Measurements from ENCODE around the gene BTBD9.

BTBD9 gene

GRCh38 chr6:38552121-38552520 lies 87.6 kb downstream of the BTBD9 start:
- DNase-seq = no peak

GRCh38 chr6:38549795-38550194 lies 89.9 kb downstream of the BTBD9 start:
- DNase-seq = no peak

- DNase-seq = no peak
Observed at GRCh38 chr6:38549180-38549579, 90.5 kb downstream of the BTBD9 start.

GRCh38 chr6:38543022-38543421 lies 96.7 kb downstream of the BTBD9 start:
- no peak for DNase-seq

- DNase-seq = no peak
Observed at GRCh38 chr6:38542031-38542430, 97.7 kb downstream of the BTBD9 start.

- DNase-seq = no peak
Observed at GRCh38 chr6:38533064-38533463, 106.7 kb downstream of the BTBD9 start.

GRCh38 chr6:38531134-38531533 lies 108.6 kb downstream of the BTBD9 start:
- no peak for DNase-seq

GRCh38 chr6:38528196-38528965 lies 111.3 kb downstream of the BTBD9 start:
- no peak for DNase-seq

GRCh38 chr6:38527371-38527770 lies 112.4 kb downstream of the BTBD9 start:
- DNase-seq = no peak

GRCh38 chr6:38525888-38526287 lies 113.8 kb downstream of the BTBD9 start:
- no peak for DNase-seq

GRCh38 chr6:38524436-38525145 lies 115.1 kb downstream of the BTBD9 start:
- peak; percentile 28 for DNase-seq

GRCh38 chr6:38522322-38522721 lies 117.4 kb downstream of the BTBD9 start:
- DNase-seq = no peak

GRCh38 chr6:38518511-38519304 lies 121.0 kb downstream of the BTBD9 start:
- DNase-seq = no peak

GRCh38 chr6:38517005-38517404 lies 122.7 kb downstream of the BTBD9 start:
- peak; percentile 27 for DNase-seq

GRCh38 chr6:38514399-38514798 lies 125.3 kb downstream of the BTBD9 start:
- DNase-seq = no peak

- peak; percentile 8 for DNase-seq
Observed at GRCh38 chr6:38512211-38512610, 127.5 kb downstream of the BTBD9 start.

- DNase-seq = peak; percentile 71
Observed at GRCh38 chr6:38510205-38510604, 129.5 kb downstream of the BTBD9 start.

- DNase-seq = peak; percentile 91
Observed at GRCh38 chr6:38509713-38510112, 130.0 kb downstream of the BTBD9 start.

GRCh38 chr6:38508894-38509293 lies 130.8 kb downstream of the BTBD9 start:
- DNase-seq = peak; percentile 60

GRCh38 chr6:38508286-38508685 lies 131.4 kb downstream of the BTBD9 start:
- no peak for DNase-seq

GRCh38 chr6:38507173-38507572 lies 132.6 kb downstream of the BTBD9 start:
- no peak for DNase-seq

- DNase-seq = no peak
Observed at GRCh38 chr6:38505826-38506225, 133.9 kb downstream of the BTBD9 start.

GRCh38 chr6:38504996-38505395 lies 134.7 kb downstream of the BTBD9 start:
- no peak for DNase-seq
